ENCODE results near the gene FBXO31.
"Not testable (repeated sequence)": the region's sequence is repeated elsewhere in the genome, so short reads cannot be mapped to it uniquely, and the experiment has no call there.

Gene FBXO31

DNA sequence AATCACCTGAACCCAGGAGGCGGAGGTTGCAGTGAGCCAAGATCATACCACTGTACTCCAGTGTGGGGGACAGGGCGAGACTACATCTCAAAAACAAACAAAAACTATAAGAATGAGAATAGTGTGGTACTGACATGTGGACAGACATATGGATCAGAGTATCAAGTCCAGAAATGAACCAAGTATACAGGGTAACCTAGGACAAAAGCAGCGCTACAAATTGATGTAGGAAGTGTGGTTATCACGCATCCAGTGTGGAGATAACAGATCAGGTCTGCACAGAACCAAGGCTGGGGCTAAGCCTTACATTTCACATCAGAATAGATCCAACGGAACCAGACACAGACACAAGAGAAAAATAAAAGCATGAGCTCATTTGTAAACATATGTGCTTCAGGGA, 43.4 kb downstream of the FBXO31 start:
- DNase-seq, result no peak

DNA sequence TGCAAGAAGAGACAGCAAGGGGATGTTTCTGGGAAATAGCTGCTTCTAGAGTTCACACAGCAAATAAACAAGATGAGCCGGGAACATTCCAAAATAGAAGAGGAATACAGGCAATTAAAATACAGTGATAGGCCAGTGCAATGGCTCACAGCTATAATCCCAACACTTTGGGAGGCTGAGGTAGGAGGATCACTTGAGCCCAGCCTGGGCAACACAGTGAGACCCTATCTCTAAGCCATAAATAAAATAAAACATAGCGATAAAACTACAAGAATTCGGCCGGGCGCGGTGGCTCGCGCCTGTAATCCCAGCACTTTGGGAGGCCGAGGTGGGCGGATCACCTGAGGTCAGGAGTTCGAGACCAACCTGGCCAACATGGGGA, 43.9 kb downstream of the FBXO31 start:
- not testable (repeated sequence) for DNase-seq

DNA sequence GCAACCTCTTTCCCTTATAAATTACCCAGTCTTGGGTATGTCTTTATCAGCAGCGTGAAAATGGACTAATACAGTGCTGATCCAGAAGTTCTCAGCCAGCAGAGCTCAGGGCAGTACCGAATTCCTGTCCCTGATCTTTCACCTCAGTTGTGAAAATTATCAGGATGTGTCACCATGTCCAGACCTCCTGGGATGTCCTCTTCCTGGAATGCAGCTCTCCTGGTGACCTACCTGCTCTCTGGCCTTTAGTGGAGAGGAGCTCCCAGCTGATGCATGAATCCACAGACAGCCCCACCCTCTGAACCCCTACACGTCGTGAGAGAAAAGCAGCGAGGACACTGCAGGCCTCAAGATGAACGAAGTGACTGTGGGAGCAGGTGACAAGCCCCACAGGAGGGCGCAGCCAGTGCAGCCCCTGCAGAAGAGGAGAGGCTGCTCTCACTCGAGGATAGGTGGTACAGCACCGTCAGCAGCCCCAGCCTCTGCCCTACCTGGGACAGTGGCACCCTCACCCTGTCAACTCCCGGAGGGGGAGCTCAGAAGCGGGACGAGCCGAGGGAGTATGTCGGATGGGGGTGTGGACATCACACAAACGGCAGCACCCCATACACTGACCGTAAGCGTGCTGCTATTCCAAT, 44.4 kb downstream of the FBXO31 start:
- no peak for DNase-seq

DNA sequence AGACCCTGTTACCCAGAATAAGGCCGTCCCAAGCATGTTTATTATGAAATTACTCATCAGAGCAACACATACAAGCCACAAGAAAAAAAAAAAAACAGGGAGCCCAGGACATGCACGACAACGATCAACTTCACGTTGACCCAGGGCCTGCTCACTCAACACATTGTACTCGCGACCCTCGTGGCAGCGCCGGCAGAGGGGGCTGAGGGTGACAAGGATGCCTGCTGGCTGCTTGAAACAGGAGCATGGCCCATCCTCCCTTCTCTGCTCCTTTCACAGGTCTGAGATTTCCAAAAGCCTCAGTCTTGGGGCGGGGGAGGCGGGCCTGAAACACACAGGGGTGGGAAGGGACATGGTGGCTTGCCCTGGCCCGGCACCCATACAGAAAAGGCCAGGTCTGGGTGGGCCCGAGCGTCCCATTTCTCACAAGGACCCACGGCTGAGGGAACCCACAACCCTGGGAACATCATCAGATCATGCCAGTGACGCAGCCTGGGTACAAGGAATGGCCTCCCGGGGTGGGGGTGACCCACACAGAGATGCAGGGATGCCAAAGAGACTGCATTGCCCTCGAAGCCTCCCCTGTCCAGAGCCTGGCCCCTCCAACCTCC, 45.3 kb downstream of the FBXO31 start:
- DNase-seq, result no peak

DNA sequence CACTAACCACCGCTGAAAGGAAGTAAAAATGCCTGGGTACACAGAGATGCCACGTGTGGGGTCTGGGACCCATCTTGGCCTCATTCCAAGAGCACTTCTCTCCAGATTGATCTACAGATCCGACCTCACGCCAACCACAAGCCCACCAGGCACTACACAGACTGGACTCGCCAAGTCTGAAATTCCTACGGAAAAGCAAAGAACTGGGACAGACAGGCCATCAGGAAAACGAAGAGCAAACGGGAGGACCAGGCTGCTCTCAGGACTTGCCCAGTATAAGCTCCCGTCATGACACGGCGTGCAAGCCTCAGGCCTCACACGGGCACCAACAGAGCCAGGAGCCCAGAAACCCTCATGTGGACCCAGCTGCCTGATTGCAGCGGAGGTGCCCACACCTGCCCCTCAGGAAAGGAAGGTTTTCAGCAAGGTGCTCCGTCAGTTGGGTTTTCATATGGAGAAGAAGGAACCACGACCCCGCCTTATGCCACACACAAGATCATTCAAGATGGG, 46.3 kb downstream of the FBXO31 start:
- no peak for DNase-seq

DNA sequence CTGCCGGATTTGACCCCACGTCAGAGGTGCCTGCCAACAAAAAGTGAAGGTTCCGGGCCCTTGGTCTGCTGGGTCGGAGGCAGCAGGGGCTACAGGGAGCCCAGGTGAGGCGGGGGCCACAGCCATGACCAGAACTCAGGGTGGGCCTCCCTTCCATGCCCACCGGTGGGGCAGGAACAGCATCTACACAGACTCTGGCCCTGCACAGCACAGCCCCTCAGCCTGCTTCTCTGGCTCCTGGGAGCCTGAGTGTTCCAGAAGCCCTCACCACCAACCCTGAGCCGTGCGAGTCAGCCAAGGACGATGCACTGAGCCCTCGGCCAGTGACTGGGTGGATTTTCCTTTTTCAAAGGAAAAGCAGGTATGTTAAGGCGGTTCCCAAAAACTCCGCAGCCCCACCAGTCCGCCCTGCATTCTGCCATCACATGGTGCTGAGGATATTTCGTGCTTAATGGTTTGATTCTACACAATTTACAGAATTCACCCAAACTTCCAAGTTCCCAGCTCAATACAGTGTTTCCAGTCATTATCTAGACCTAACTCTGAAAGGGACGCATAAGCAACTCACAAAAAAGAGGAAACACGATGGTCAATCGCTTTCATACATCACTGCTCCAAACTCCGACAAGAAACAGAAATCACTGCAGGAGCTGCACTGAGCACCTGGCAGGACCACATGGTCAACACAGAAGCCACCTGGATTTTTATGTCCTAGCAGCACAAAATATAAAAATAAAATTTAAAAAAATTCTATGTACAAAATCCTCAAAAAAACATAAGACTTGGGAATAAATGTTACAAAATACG, 46.9 kb downstream of the FBXO31 start:
- no peak for DNase-seq

DNA sequence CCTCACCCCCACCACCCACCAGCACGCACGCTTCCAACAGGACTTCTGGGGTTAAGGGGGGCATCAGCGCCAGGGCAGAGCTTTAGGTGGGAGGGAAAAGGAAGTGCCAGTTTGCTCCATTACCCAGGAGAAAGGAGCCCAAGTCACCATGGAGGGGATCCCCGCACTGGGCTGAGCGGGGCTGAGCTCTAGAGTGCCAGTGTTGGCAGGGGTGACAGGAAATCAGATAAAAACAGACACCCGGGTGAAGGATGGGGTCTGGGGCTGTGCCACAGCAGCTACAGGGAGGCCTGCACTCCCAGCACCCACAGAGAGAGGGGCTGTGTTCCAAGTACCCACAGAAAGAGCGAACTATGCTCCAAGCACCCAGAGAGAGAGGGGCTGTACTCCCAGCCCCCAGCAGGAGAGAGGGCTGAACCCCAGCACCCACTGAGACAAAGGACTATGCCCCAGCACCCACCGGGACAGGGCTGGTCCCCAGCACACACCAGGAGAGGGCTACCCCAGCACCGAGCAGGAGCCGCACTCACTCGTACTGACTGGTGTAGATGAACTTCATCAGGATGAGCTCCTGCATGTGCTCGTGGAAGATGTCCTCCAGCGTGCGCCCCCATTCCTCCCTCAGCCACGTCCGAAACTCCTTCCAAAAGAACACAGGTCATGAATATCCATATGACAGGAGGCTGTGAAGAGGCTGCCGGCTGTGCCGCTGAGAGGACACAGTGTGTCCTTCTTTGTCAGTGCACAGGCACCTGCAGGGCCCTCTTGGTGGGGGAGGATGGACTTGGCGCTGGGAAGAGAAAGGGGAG, 47.7 kb downstream of the FBXO31 start:
- DNase-seq, result no peak

DNA sequence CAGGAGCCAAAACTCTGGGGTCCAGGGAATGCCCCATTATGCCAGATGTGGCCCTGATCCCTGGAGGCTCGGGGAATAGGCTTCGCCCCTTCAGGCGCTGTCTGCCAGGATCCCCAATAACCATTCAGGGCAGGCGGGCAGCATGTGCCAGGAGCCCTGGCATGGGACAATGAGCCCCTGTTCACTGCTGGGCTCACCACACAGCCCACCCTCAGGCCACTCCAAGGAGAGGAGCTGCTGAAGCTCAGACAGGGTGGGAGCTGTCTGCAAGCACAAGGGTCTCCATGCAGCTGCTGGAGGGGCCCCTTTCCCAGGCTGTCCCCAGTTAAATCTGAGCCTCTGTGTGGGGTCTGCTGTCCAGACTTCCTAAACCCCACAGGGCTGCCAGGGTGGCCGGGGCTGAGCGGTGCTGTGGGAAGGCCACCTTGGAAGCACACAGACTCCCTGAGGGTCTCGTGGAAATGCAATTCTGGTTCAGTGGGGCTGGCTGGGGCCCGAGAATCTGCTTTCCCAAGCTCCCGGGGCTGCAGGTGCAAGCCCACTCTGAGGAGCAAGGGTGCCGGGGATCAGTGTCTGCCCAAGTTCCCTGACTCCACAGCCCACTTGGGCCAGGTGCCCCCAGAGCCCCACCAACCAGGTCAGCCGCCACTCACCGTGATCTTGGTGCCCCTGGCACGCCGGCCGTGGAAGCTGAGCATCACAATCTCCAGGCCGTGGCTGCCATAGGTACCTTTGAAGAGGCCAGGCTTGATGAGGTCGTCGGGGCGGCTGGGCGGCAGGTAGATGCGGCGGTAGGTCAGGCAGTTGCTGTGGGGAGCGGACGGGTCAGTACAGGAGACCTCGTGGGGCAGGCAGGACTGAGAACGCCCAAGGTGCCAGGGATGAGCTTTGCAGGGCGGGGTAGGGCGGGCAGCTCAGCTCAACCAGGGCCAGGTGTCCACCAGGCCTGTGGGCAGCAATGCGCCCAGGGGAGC, 48.6 kb downstream of the FBXO31 start:
- no peak for DNase-seq

DNA sequence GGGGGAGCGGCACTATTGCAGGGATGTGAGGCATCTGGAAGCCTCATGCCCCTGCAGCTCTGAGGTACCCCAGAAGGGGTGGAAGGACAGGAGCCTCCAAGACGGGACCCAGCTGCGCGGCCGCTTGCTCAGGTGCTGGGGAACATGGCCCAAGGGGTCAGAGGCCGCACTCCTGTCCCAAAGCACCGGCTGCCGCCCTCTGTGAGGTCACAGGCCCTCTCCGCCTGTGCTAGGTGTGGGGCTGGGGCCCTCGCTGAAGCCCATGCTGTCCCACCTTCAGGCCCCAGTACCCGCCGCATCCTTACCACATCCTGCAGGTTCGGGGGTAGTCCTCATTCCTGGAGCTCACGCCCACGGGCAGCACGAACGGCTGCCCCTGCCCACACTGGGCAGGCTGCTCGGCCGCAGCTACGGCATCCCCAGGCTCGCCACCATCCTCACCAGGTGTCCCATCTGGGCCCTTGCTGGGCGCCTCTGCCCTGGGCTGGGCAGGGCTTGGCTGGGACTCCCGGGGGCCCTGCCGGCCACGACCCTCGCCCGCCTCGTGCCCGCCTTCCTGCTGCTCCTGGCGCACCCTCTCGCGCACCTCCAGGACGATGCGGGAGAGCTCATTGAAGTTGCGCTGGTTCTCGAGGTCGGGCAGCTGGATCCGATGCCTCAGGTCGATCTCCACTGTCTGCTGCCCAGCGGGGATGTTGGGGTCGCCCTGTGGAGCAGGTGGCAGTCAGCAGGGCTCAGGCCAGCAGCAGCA, 49.8 kb downstream of the FBXO31 start:
- no peak for DNase-seq

DNA sequence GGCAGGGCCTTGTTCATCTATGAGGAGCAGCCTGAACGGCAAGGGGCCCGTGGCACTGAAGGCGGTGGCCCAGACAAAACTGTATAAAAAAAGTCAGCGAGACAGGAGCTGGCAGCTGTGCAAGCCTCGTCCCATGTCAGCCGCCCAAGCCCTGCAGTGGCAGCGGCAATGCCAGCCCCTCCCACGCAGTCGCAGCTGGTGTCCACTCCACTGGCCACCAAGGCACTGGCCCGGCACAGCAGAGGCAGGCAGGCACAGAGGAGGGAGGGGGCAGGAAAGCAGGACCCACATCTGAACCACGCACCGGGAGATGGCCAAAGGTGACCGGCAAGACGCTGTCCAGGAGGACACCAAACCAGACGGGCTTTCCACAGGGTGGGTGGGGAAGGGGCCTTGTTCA, 50.5 kb downstream of the FBXO31 start:
- no peak for DNase-seq

DNA sequence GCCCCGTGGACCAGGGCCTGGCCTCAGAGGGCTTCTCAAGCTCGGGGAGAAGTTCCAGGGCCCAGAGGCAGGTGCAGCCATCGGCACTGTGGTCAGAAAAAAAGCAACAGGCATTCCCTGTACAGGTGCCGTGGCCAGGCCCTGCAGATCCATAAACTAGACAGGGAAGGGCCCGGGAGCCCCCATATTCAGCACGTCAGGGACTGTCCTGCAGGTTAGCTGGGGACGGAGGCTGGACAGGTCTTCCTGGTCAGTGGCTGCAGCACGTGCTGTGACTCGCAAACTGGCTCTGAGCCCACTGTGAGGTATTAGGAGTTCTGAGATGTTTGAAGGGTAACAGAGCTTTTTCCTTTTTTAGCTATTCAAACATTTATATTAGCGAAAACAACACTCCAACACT, 51.4 kb downstream of the FBXO31 start:
- DNase-seq, result no peak

DNA sequence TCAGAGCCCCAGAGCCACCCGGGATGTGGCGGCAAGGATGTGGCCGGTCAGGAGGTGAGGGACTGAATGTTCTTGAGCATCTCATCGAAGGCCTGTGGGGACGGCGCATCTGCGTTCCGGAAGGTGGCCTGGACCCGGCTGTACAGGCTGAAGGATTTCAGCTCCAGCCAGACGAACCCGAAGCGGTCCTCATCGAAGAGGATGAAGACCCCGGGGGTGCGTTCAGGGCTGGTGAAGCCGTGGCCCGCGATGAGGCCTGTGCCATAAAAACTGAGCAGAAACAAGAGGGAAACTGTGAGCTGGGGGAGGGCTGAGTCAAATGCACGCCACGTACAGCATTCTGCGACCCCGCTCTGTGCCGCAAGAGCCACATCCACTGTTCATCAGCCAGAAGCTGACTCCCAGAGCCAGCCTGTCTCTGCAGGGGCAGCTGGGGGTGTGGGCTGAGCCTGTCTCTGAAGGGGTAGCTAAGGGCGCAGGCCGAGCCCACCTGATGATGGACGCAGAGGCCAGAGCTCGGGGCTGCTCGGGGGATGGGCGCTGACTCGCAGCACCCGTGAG, 52.3 kb downstream of the FBXO31 start:
- DNase-seq, result no peak

DNA sequence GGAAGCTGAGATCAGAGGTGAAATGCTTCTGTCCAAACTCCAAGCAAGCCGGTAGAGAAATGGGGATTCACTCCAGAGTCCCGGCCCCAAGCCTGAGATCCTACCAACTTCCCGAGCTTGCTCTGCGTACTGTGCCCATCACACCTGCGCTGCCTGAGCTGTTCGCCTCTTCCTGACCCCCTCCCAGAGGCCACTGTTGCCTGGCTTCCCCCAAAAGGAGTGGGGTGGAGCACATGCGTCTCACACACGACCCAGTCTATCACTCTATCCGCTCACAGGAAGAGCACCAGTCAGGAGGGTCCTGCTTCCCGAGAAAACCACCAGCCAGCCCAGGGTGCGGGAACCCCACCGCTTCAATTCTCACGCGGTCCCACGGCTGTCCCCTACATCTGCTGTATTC, 52.9 kb downstream of the FBXO31 start:
- no peak for DNase-seq

DNA sequence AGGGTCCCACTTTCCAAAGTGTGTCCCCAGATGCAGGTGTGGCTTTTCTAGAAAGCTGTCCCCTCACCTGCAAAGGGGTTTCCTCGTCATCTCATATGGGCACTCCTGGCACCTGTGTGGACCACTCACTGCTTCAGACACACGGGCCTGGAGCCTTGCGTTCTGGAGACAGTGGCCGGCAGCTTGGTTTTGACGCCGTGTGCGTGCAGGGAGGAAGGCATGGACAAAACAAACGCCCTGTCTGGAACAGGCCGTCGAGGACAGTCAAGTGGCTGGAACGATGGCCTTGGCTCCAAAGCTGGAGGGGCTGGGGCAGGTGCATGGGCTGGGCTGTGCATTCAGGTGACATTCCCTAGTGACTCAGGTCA, 53.3 kb downstream of the FBXO31 start:
- no peak for DNase-seq

DNA sequence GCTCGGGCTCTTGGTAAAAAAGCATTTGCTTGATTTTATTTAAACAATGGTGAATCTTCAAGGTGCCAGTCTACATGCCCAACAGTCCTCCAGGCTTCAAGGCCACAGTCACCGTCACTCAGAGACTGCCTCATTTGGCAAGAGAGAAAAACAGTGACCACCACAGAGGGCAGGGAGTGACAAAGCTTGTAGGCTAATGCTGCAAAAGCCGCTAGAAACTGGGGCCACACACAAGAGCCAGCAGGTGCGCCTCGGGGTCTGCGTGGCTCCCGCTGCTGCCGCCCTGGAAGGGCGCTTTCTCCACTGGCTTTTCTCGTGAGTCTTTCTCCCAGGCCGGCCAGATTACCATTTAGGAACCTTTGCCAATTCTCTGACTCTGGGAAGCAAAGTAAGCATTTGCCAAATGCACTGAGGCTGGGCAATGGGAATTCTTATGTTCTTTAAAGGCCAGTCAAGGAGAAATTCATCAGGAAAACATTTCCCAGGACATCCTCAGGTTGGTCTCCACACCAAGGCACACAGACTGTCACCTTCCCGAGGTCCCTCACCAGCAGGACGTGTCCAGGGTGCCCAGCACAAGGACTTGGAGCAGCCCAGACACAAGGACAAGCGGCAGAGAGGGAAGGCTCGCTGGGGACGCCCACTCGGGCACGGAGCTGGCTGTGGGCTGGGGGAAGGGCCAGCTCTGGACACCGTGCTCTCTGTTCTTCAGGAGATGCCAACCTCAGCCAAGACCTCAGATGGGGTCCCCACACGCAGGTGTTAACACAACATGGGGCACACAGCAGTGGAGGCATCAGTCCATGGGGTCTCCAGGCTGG, 53.9 kb downstream of the FBXO31 start:
- DNase-seq, result no peak

DNA sequence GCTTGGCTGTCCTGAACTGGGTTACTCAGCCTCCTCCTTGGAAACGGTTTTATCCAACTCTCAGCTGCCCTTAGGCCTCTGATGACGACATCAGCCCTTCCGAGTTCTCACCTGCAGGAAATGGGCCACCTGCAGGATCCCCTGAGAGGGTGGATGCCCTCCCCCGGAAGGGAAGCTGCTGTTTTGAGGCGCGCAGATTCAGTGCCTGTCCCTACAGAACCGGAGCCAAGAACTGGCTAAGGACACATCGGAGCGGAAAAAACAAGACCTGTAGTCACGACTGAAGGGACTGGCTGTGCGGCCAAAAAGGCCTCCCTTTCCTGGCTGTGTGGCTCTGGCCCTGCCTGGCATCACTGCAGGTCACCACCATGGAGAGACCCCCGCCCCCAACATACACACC, 54.7 kb downstream of the FBXO31 start:
- DNase-seq, result peak; percentile 36

DNA sequence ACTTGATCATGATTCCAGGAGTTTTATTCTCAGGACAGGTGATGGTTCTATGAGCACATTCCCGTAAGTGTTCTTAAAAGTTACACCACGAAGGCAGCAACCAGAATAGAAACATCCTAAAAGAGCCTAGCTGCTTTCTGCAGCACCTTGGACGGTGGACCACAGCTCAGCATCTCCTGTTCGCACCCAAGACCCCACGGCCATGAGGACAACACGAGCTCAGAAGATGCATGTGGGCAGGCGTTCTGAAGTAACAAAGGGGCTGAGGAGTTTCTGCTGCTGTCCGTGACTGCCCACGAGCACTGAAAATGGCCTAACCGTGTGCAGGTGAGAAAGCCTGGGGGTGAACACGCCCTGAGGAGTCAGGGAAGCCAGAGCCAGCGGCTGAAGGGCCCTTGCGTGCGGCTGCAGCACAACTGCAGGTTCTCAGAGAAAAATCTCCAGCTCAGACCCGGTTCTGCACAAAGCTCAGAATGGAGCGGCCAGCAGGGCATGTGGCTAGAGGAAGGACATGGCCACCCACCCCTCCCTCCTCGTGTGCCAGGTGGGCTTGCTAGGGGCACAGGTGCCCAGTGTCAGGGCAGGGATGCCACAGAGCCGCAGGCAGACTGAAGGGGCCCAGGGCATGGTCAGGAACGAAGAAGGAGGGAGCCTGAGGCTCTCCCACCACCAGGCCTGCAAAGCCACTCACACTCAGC, 55.6 kb downstream of the FBXO31 start:
- no peak for DNase-seq

DNA sequence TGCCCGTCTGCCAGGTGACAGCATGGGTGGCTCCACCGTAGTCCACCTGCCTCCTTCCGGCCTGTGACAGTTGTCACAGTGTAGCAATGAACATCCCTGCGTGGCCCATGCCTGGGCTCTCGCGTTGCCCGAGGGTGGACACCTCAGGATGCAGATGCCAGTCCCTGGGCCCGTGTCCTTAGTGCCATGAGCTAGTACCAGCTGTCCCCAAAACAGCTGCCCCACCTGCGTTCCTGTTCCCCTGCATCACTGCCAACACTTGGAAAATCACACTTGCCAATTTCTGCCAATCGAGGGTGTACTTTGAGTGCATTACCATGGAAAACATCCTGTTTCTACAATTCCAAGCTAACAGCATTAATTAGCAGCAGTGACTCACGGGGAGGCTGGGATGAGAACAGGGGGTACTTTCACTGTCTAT, 57.4 kb downstream of the FBXO31 start:
- no peak for DNase-seq

DNA sequence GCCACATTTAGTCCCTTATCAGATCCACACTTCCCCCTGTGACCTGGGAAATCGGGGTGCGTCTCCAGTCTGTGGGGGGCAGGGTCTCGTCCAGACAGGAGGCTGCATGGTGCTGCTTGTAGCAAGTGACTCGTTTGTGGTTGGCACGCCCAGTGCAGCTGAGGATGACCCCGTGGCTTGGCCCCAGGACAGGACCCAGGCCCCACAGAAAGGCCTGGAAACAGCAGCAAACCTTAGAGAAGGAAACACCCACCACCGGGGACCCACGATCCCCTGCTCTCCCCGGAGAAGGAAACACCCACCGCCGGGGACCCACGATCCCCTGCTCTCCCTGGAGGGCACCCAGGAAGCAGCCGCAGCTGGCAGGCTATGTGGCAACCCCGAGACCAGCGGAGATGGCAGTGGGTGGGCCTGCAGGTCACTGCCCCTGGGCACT, 58.1 kb downstream of the FBXO31 start:
- DNase-seq, result no peak
